Measurements from ENCODE around the gene SYPL2. TPM values are rescaled to one million over a fixed set of nuclear protein-coding genes. Genes with fewer than 3 reads are reported as not detected.

SYPL2 gene
- total RNA-seq, 1 experiment from 2014 or later: 0.65 TPM

GRCh38 chr1:109491372-109491771 is 25.0 kb downstream of the SYPL2 start:
- peaks cover 3% of the 10 kb centered on the region; the same call in 1 of the 2 replicates for H3K4me1 ChIP-seq
- DNase-seq: no peak
- H3K27me3 ChIP-seq: no peaks in the 10 kb centered on the region
- no peak overlapping the region for H3K27ac ChIP-seq
- no peaks in the 10 kb centered on the region; the same call in 1 of the 2 replicates for H3K36me3 ChIP-seq
- no peaks in the 10 kb centered on the region for H3K9me3 ChIP-seq (replicated peaks)
- no peak overlapping the region for H3K4me3 ChIP-seq

GRCh38 chr1:109492779-109493178 is 26.4 kb downstream of the SYPL2 start:
- Histone ChIP-seq H3K27ac (no peak overlapping the region), H3K4me1 (peaks cover 3% of the 10 kb centered on the region; the same call in 1 of the 2 replicates), H3K9me3 (replicated peaks) (no peaks in the 10 kb centered on the region), H3K4me3 (no peak overlapping the region), H3K36me3 (no peaks in the 10 kb centered on the region), H3K27me3 (no peaks in the 10 kb centered on the region)
- DNase-seq: no peak

GRCh38 chr1:109493227-109493626 is 26.9 kb downstream of the SYPL2 start:
- no peaks in the 10 kb centered on the region for H3K36me3 ChIP-seq
- peak in 1 of 2 experiments; percentile 28 for DNase-seq
- H3K27me3 ChIP-seq: no peaks in the 10 kb centered on the region
- no peak overlapping the region for H3K27ac ChIP-seq
- H3K4me1 ChIP-seq: peaks cover 3% of the 10 kb centered on the region; the same call in 1 of the 2 replicates
- H3K9me3 ChIP-seq (replicated peaks): no peaks in the 10 kb centered on the region
- peak overlapping the region; percentile 67 for H3K4me3 ChIP-seq

GRCh38 chr1:109493805-109494539 is 27.6 kb downstream of the SYPL2 start, which contains the start of gene CYB561D1:
Gene CYB561D1 (plus strand): TSS chr1:109494094. CDS start chr1:109494140, 46 bp downstream.
- H3K4me3 ChIP-seq: peak within 1 kb of the TSS; percentile 67
- no peaks in the 10 kb centered on the region for H3K36me3 ChIP-seq
- peaks cover 9% of the 10 kb centered on the region for H3K4me1 ChIP-seq
- no peaks in the 10 kb centered on the region for H3K27me3 ChIP-seq
- DNase-seq: peak; percentile 93
- no peaks in the 10 kb centered on the region for H3K9me3 ChIP-seq (replicated peaks)
- H3K27ac ChIP-seq: peak within 1 kb of the TSS; percentile 54

- H3K4me1 ChIP-seq: peaks cover 23% of the 10 kb centered on the region
- no peak for DNase-seq
- H3K27ac ChIP-seq: no peak overlapping the region
- no peak overlapping the region for H3K4me3 ChIP-seq
- no peaks in the 10 kb centered on the region for H3K27me3 ChIP-seq
- H3K9me3 ChIP-seq (replicated peaks): no peaks in the 10 kb centered on the region
- H3K36me3 ChIP-seq: 0 out of 2 replicates have a peak, but pooled peaks cover 3% of the 10 kb centered on the region
These were observed 29.4 kb downstream of the SYPL2 start for GRCh38 chr1:109495738-109496137.

GRCh38 chr1:109497449-109498160 is 31.3 kb downstream of the SYPL2 start:
- no peak for DNase-seq
- H3K27me3 ChIP-seq: no peaks in the 10 kb centered on the region
- H3K27ac ChIP-seq: no peak overlapping the region; the same call in 1 of the 2 replicates
- 0 out of 2 replicates have a peak, but pooled peaks cover 3% of the 10 kb centered on the region for H3K36me3 ChIP-seq
- no peaks in the 10 kb centered on the region for H3K9me3 ChIP-seq (replicated peaks)
- peaks cover 23% of the 10 kb centered on the region for H3K4me1 ChIP-seq
- H3K4me3 ChIP-seq: no peak overlapping the region

DNA sequence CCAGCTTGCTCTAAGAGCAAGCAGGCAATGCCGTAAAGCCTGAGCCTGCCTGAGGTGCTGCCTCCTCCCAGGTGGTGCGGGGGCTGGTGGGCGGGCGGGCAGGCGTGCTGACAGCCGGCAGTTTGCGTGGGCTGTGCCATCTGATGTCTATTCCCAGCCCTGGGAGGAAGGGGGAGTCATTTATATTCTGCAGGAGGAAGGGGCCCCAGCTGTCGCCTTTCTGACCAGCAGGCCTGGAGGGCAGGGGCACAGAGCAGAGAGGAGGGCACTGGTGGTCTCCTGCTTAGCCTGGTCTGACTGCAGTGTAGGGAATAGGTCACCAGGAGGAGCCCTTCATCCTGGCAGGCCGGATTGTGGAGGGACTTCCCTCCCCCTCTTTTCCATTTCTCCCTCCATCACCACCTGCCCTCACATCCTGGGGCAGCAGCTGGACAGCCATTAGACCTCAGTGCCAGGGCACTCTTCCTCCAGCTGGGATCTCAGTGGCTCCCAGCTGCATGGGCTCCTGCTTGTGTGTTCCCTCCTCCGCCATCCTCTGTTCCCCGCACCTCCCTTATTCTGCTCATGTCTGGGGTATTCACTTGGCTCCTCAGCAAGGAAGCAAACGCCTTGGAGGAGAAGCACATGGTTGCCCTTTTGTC is 31.9 kb downstream of the SYPL2 start:
- DNase-seq: peak; percentile 85 to 93
- no peaks in the 10 kb centered on the region for H3K9me3 ChIP-seq (replicated peaks)
- H3K4me1 ChIP-seq: peaks cover 23% of the 10 kb centered on the region
- no peaks in the 10 kb centered on the region for H3K27me3 ChIP-seq
- H3K4me3 ChIP-seq: no peak overlapping the region
- peak overlapping the region; percentile 58 for H3K27ac ChIP-seq
- 0 out of 2 replicates have a peak, but pooled peaks cover 3% of the 10 kb centered on the region for H3K36me3 ChIP-seq

- Histone ChIP-seq H3K27ac (peak overlapping the region; percentile 58; the same call in 1 of the 2 replicates), H3K4me3 (no peak overlapping the region), H3K9me3 (replicated peaks) (no peaks in the 10 kb centered on the region), H3K27me3 (no peaks in the 10 kb centered on the region), H3K4me1 (peaks cover 20% of the 10 kb centered on the region), H3K36me3 (0 out of 2 replicates have a peak, but pooled peaks cover 3% of the 10 kb centered on the region)
- DNase-seq: no peak
These were observed 32.7 kb downstream of the SYPL2 start for GRCh38 chr1:109499081-109499480.

DNA sequence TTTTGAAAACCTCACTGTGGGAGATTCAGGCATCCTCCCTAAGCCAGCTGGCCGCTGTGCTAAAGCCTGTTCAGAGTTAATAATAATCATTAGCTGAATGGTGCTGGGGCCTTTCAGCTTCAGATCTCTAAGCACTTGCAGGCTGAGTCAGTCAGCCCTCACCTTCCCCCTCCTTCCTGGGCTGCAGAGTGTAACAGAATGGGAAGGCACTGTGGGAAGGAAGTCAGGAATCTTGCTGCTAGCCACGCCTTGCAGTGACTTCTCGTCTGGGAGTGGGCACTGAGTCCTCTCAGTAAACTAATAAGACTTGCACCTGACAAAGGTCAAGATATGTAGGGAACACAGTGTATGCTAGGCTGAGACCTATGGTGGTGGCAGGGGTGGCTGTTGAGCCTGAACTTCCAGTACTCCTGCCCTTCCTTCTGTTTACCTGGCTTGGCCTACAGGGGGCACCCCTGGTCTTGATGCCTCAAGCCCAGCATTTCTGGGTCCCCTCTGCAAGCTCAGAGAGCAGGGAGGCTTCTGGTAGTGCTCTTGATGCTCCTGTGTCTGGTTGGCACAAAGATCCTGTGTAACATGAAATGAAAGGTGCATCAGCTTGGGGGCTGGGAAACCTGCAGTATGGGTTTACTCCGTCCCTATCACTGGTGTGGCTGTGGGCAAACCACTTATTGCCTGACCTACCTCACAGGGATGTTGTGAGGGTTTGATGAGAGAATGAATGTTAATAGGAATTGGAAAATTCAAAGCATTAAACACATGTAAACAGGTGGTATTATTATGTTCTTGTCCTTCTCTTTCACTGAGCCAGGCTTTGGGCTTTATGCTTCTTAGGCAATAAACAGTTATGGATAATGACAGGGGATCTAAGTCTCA is 33.6 kb downstream of the SYPL2 start:
- Histone ChIP-seq H3K36me3 (0 out of 2 replicates have a peak, but pooled peaks cover 3% of the 10 kb centered on the region), H3K9me3 (replicated peaks) (no peaks in the 10 kb centered on the region), H3K27me3 (no peaks in the 10 kb centered on the region), H3K27ac (no peak overlapping the region), H3K4me1 (peaks cover 20% of the 10 kb centered on the region), H3K4me3 (no peak overlapping the region)
- peak; percentile 83 to 88 for DNase-seq

GRCh38 chr1:109500941-109501381 is 34.6 kb downstream of the SYPL2 start:
- Histone ChIP-seq H3K27ac (no peak overlapping the region), H3K4me3 (no peak overlapping the region), H3K9me3 (replicated peaks) (no peaks in the 10 kb centered on the region), H3K4me1 (peaks cover 20% of the 10 kb centered on the region), H3K36me3 (0 out of 2 replicates have a peak, but pooled peaks cover 3% of the 10 kb centered on the region), H3K27me3 (no peaks in the 10 kb centered on the region)
- DNase-seq: no peak

DNA sequence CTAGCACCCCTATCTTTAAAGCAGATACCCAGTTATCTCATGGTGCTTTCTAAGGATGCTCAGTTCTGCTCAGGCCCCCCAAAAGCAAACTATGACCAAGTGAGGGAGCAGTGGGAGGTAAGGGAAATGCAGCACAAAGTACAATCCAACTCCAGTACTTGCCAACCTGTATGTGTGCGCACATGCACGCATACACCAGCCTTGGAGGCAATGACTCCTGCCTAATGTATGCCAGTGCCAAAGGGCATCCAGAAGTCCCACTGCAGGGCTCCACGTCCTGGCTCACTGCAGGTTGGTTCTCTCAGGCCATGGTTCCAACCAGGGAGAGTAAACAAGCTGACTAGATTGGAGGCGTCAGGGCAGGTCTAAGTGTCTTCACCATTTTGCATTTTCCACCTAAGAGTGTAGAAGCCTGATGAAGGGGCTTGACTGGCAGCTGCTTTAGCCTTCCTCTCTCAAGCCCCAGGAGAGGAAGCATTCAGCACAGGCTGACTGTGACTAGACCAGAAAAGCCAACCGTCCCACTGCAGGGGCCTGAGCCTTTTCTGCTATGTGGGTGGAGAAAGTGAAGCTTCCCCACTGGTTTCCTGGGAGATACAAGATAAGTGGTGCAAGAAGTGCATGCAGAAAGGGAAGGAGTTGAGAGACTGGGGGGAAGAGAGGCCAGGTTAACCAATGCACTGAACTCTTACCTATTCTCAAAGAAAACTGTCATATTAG is 35.5 kb downstream of the SYPL2 start:
- Histone ChIP-seq H3K36me3 (0 out of 2 replicates have a peak, but pooled peaks cover 3% of the 10 kb centered on the region), H3K27ac (no peak overlapping the region), H3K4me1 (peaks cover 20% of the 10 kb centered on the region)

GRCh38 chr1:109502364-109502851 is 36.1 kb downstream of the SYPL2 start:
- H3K27me3 ChIP-seq: no peaks in the 10 kb centered on the region
- 0 out of 2 replicates have a peak, but pooled peaks cover 3% of the 10 kb centered on the region for H3K36me3 ChIP-seq
- no peak for DNase-seq
- peaks cover 20% of the 10 kb centered on the region for H3K4me1 ChIP-seq
- H3K4me3 ChIP-seq: no peak overlapping the region
- no peak overlapping the region for H3K27ac ChIP-seq
- H3K9me3 ChIP-seq (replicated peaks): no peaks in the 10 kb centered on the region

More for the DNA sequence above, 35.5 kb downstream of the SYPL2 start:
- no peaks in the 10 kb centered on the region for H3K9me3 ChIP-seq (replicated peaks)
- no peak for DNase-seq
- H3K4me3 ChIP-seq: no peak overlapping the region
- no peaks in the 10 kb centered on the region for H3K27me3 ChIP-seq

GRCh38 chr1:109503935-109504334 is 37.6 kb downstream of the SYPL2 start:
- Histone ChIP-seq H3K4me3 (no peak overlapping the region), H3K27me3 (no peaks in the 10 kb centered on the region), H3K27ac (no peak overlapping the region), H3K4me1 (peaks cover 14% of the 10 kb centered on the region), H3K36me3 (0 out of 2 replicates have a peak, but pooled peaks cover 3% of the 10 kb centered on the region), H3K9me3 (replicated peaks) (no peaks in the 10 kb centered on the region)
- no peak for DNase-seq
